Right ventricle myocardium superior (tissue), 1 donor: ENCODE measurements around the gene ACAD11. TPM values are rescaled to one million over a fixed set of nuclear protein-coding genes. Genes with fewer than 3 reads are reported as not detected.

Experiments used
- ATAC-seq: fragments of 200-7000 bp; cut with Tn5 transposase; one replicate; pipeline ENCODE4 v1.9.1; 2020; ENCODE audit warnings: mild to moderate bottlenecking; ENCODE audit not compliant: poor library complexity
- DNase-seq: peaks from one replicate; pipeline ENCODE4 v3.0.0-alpha.2; 2020
- intact Hi-C: fragments of 100-400 bp; cut with DNase I; formaldehyde crosslinking; loops from one replicate; pipeline ENCODE4 v1.11.2; 2022
- long read RNA-seq: library from polyadenylated mRNA; unstranded; transcript quantifications from one replicate; pipeline ENCODE4 v2.0.0, GENCODE V29; 2021
- total RNA-seq: library from RNA; stranded (reverse); fragmentation: NEBNext Ultra II Directional; extraction: Animal tissue kit (Norgen Biotek cat#: 25700); gene quantifications from one replicate; pipeline ENCODE4 v1.2.1, GENCODE V29; 2021
- donor health status: DM: no; HTN: yes; CAD: no; lungs with severe emphysema.

ACAD11 gene, protein sequence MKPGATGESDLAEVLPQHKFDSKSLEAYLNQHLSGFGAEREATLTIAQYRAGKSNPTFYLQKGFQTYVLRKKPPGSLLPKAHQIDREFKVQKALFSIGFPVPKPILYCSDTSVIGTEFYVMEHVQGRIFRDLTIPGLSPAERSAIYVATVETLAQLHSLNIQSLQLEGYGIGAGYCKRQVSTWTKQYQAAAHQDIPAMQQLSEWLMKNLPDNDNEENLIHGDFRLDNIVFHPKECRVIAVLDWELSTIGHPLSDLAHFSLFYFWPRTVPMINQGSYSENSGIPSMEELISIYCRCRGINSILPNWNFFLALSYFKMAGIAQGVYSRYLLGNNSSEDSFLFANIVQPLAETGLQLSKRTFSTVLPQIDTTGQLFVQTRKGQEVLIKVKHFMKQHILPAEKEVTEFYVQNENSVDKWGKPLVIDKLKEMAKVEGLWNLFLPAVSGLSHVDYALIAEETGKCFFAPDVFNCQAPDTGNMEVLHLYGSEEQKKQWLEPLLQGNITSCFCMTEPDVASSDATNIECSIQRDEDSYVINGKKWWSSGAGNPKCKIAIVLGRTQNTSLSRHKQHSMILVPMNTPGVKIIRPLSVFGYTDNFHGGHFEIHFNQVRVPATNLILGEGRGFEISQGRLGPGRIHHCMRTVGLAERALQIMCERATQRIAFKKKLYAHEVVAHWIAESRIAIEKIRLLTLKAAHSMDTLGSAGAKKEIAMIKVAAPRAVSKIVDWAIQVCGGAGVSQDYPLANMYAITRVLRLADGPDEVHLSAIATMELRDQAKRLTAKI
- 14.7 TPM for total RNA-seq
- long read RNA-seq, full-length matches to known transcripts = 37 of 48 reads
- long read RNA-seq, partial matches to known transcripts = 7 of 48 reads
- long read RNA-seq, other reads (novel, unspliced or antisense) = 4 of 48 reads

DNA sequence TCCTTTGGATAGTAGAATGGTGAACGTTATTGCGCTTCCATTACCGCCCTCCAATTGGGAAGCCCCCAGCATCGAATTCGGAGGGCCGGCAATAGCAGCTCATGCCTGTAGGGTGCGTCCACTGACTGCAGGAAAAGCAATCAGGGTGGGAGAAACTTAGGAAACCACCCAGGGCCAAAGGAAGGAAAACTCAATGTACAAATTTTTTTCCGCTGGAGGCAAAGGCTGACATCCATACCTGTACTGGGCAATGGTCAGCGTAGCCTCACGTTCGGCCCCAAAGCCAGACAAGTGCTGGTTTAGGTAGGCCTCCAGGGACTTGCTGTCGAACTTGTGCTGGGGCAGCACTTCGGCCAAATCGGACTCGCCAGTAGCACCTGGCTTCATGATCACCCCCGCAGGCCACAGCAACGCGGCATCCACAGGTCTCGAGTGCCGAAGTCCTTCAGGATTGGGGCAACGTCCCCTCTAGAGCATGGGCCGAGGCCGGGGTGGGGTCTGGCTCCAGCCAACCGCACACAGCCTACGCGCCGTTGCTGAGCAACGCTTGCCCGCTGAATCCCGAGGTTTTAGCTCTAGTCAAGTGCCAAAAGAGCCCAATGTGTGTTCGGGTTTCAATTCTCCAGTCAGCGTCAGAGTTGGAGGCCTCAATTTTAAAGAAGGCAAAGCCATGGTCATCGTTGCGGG is at the start of gene ACAD11:
Gene ACAD11, minus strand, starts transcription at position 445 of the 687 bp plus-strand sequence. Its CDS starts 58 bp downstream, at position 387.
- intact Hi-C loops = no loop called here
- ATAC-seq (peak; percentile 83), DNase-seq (peak; percentile 85)

- ATAC-seq (no peak), DNase-seq (no peak)
- intact Hi-C loops = no loop called here
Observed at GRCh38 chr3:132703733-132704132, 44.1 kb upstream of the ACAD11 start.

DNA sequence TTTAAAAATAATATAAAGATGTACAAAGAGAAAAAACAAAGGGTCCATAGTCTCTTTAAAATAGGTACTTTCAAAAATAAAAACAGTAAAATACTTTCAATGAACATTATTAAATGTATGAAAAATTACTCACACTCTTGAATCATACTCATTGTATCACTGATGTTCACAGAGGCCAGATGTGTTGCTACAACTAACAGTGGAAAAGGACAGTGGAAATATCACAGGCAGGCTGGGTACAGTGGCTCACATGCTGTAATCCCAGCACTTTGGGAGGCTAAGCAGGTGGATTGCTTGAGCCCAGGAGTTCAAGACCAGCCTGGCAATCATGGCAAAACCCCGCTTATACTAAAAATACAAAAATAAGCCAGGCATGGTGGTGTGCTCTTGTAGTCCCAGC is 35.8 kb upstream of the ACAD11 start:
- intact Hi-C loops = no loop called here
- ATAC-seq = no peak
- no peak for DNase-seq

DNA sequence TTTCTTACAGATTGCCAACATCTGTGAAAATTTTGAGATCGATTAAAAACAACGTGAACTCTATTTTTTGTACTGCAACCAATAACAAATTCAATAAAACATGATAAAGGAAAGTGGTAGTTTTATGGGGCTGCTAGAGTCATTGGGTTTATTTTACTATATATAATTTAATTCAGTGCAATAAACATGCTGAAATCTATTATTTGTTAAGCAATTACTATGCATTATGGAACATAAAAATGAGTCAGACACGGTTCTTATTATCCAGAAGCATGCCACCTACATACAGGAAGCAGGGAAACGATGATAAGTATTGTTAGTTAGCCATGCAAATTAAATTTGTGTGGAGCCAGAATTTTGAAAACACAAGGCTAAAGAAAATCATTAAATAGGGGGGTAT is 35.4 kb upstream of the ACAD11 start:
- ATAC-seq (no peak), DNase-seq (no peak)
- intact Hi-C loops = no loop called here

GRCh38 chr3:132690040-132690439 is 30.4 kb upstream of the ACAD11 start:
- DNase-seq (no peak), ATAC-seq (peak; percentile 60)
- intact Hi-C loops = no loop called here

DNA sequence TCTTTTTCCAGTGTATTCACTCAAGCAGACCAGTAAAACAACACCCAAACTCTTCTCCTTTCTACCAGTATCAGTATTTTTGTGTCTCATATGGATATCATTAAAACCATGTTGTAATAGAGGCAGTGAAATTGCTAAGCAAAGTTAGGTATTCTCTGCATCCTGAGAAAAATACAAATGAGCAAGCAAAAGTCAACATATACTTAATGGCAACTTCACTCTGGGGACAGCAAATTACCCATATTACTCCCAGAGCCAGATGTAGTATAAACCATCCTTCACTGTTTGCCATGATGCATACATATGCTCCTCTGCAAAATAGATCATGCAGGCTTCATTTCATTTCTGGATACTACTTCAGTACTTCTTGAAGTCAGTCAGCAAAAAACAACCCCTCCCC is 22.6 kb upstream of the ACAD11 start:
- no peak for ATAC-seq
- intact Hi-C loops = no loop called here
- DNase-seq = no peak

GRCh38 chr3:132681421-132681820 is 21.8 kb upstream of the ACAD11 start:
- no peak for DNase-seq
- intact Hi-C loops = no loop called here

GRCh38 chr3:132679911-132680310 is 20.3 kb upstream of the ACAD11 start:
- intact Hi-C loops = no loop called here
- no peak for DNase-seq
- ATAC-seq = no peak

More at GRCh38 chr3:132681421-132681820, 21.8 kb upstream of the ACAD11 start:
- ATAC-seq = no peak

DNA sequence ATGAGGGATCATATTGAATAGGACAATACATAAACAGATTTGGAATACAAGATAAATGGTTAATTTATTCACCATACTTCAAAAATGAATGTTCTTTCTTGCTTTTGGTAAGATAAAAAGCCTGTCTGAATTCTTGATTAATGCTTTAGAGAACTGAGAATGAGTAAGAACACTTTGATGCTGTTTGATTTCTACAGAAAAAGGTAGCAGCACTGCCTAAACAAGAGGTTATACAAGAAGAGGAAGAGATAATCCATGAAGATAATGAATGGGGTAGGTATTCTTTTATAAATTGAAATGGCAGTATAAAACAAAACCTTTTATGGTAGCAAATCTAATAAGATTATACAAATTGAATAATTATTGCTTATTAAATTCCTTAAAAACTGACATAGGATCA is 15.8 kb upstream of the ACAD11 start:
- no peak for DNase-seq
- intact Hi-C loops = no loop called here
- ATAC-seq = no peak

DNA sequence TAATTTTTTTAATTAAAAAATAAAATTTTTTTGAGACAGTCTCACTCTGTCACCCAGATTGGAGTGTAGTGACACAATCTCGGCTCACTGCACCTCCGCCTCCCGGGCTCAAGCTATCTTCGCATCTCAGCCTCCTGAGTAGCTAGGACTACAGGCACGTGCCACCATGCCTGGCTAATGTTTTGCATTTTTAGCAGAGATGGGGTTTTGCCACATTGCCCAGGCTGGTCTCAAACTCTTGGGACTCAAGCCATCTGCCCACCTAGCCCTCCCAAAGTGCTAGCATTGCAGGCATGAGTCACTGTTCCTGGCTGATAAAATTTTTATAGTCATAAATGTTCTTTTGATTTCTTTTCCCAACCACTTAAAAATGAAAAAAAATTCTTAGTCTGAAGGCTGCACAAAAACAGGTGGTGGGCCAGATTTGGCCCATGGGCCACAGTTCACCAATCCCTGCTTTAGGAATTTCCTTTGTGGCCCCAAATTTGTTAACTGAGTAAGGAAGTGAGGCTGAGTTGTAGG is 9.7 kb upstream of the ACAD11 start:
- DNase-seq (no peak), ATAC-seq (no peak)
- intact Hi-C loops = no loop called here

DNA sequence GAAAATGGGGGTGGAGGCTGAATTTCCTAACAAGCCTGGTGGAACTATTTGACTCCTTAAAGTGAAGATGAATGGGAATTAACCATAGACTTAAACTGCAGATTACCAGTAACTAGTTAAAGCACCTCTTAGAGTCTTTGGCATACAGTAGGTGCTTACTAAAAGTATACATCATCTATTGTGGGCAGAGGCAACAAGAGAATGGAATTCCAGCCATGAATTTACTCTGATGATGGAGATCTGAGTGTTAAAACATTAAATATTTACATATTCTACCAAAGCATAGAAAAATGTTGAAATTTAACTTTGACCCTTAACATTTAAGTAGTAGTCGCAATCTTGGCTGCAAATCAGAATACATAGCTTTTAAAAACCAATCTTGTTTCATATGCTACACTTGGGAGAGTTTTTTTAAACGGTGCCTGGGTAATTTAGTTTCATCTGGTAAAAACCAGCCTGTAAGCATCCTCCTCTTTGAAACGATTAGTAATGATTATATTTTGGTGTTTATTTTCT is 5.7 kb upstream of the ACAD11 start:
- no peak for ATAC-seq
- DNase-seq = no peak
- intact Hi-C loops = no loop called here

DNA sequence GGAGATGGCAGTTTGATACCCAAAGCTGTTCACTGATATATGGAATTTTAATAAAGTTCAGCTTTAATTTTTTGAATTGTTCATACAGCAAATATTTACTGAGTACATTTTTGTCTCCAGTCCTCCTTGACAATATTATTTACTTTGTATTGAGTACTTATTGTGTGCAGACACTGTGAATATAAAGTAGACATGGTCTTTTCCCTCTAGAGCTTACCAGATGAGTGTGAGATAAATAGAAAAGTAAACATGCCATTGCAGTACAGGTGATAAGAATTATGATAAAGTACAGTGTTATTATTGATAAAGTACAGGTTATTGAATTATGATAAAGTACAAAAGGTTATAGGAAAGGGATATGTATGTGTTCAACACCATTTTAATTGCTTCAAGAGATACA is 2.6 kb upstream of the ACAD11 start:
- DNase-seq (no peak), ATAC-seq (no peak)
- intact Hi-C loops = no loop called here

DNA sequence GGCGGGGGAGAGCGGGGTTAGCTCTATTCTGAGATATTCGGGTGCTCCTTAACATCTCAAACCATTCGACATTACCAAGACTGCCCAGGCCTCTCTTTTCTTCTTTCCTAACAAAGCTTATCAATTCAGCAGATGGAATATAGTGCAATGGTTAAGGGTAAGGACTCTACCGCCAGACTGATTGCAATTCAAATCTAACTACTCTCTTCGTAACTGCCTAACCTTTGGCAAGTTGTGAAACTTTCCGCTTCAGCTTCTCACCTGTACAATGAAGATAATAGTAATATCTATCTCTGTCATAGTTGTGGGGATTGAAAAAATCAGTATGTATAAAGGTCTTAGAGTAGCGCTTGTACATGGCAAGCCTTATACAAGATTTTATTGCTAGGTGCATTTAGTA is 1.5 kb upstream of the ACAD11 start:
- ATAC-seq = no peak
- intact Hi-C loops = no loop called here
- DNase-seq = no peak

DNA sequence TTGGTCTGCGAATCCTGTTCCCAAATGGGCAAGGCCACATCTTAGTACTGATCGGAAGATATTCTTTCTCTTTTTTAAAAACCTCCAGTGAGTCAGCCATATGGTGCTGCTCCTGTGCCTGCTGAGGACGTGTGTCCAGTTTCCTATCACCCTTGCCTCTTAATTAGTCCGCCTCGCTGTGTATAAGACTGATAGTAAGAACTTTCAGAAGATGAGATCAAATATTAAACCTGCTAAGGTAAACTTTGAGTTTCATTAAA is 1.1 kb upstream of the ACAD11 start:
- ATAC-seq = peak; percentile 9
- intact Hi-C loops = no loop called here
- no peak for DNase-seq

GRCh38 chr3:132660052-132660810 is 622 bp upstream of the ACAD11 start, which contains the start of gene UBA5:
Gene UBA5, plus strand, starts transcription at chr3:132660329. Its CDS starts 209 bp downstream, at chr3:132660538.
- intact Hi-C loops = no loop called here
- DNase-seq = peak; percentile 81
- peak; percentile 84 for ATAC-seq

DNA sequence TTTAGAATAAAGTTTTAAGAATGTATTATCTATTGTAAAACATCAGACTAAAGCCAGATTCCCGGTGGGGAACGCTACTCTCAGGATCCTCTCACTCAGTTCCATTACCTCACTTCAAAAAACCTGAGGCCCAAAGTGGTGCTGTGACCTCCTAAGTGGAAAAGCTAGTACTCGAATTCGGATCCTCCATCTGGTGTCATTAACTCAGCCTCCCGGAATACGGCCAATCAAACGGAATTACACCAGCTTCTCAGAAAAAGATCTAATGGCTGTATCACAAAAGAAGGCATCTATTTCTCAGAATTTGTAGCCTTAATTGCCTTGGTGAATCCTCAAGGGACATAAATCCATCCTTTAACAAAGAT is 627 bp downstream of the ACAD11 start:
- intact Hi-C loops = no loop called here
- ATAC-seq (no peak), DNase-seq (no peak)

GRCh38 chr3:132657869-132658747 is 1.5 kb downstream of the ACAD11 start:
- intact Hi-C loops = no loop called here
- DNase-seq (no peak), ATAC-seq (no peak)
